Pancreas (tissue), 10 donors: ENCODE results near the gene GLCE. TPM values are rescaled to one million over a fixed set of nuclear protein-coding genes. Genes with fewer than 3 reads are reported as not detected.

Experiments used
- ATAC-seq, 4 donors: fragments of 200-7000 bp; cut with Tn5 transposase; one replicate each; pipeline versions ENCODE4 v1.8.0 to v1.9.1; 2020; ENCODE audit warnings: mild to moderate bottlenecking in 4 of 4, moderate library complexity in 4 of 4
- DNase-seq, 6 donors: peaks; one replicate each; pipeline ENCODE4 v3.0.0-alpha.2; 2020
- FAIRE-seq: peaks from 2 replicates; lab custom pipeline; 2012; peaks lifted over from hg19 to GRCh38; lab: Jason Lieb, UNC
- H3K27ac ChIP-seq, 4 donors: fragments of 200-600 bp; sonication (generic); 1 replicate in 3 of 4; 2 replicates in 1 of 4; pipeline versions ENCODE4 v1.5.0 to v1.8.0; 2020
- H3K27me3 ChIP-seq, 4 donors: fragments of 200-600 bp; one replicate each; pipeline ENCODE4 v1.8.0; 2021
- H3K36me3 ChIP-seq, 3 donors: fragments of 200-600 bp; sonication (generic) in 1 of 3; one replicate each; pipeline versions ENCODE4 v1.5.0 to v1.8.0; 2020 to 2021
- H3K4me1 ChIP-seq, 3 donors: fragments of 200-600 bp; one replicate each; pipeline ENCODE4 v1.8.0; 2021
- H3K4me3 ChIP-seq, 4 donors: fragments of 200-600 bp; sonication (generic) in 2 of 4; one replicate each; pipeline versions ENCODE4 v1.5.0 to v1.8.0; 2020 to 2021
- H3K9me3 ChIP-seq, 4 donors: fragments of 200-600 bp; one replicate each; pipeline ENCODE4 v1.8.0; 2021
- CTCF ChIP-seq, 4 donors: fragments of 200-600 bp; sonication (generic) in 3 of 4; IDR thresholded peaks; one replicate each; pipeline versions ENCODE4 v1.5.0 to v1.8.0; 2021; ENCODE audit warnings: antibody characterized with exemption in 4 of 4
- WGBS, 2 donors: extraction: QIAGEN DNeasy Blood & Tissue Kit; methylation state at CpG; one replicate each; pipeline ENCODE4 v1.1.7; 2013; 5-methylcytosine and 5-hydroxymethylcytosine counted together
- intact Hi-C, 3 donors: fragments of 100-400 bp; cut with DNase I; formaldehyde crosslinking; loops; one replicate each; pipeline versions ENCODE4 v1.11.1 to v1.14.2; 2022
- polyA plus RNA-seq, 2 donors: library from polyadenylated mRNA; stranded (reverse); fragments of 200-250 nt; gene quantifications; one replicate each; pipeline ENCODE4 v1.2.3, GENCODE V29; 2013
- total RNA-seq, 6 donors: library from RNA; stranded (reverse); fragmentation: NEBNext Ultra II Directional in 4 of 6; extraction: Animal tissue kit (Norgen Biotek cat#: 25700) in 4 of 6; gene quantifications; one replicate each; pipeline versions ENCODE4 v1.2.1 to v1.2.4, GENCODE V29; 2021 to 2023
- donor health status: healthy with polysubstance abuse.
- donor health status: DM: no; HTN: no; CAD: no; lungs with moderate emphysema.
- donor health status: DM: no; HTN: no; CAD: no.
- donor health status: control.
- donor health status: control.
- donor health status: Bipolar disorder and iron deficiency.
- donor health status: DM: yes; HTN: yes; CAD: no.
- donor health status: DM: no; HTN: no; CAD: no.
- donor health status: DM: no; HTN: no; CAD: no.
- donor health status: DM: yes; HTN: yes; CAD: no.

GLCE gene
- total and polyA plus RNA-seq, 8 donors = 2.7 to 10.8 (median 5.9) TPM

GRCh38 chr15:69253156-69253555 lies 92.7 kb downstream of the GLCE start:
- no peak overlapping the region for H3K4me3 ChIP-seq
- peak overlapping the region in 1 of 4 donors; percentile 2 for H3K27ac ChIP-seq
- no peak for FAIRE-seq
- TF ChIP-seq CTCF (IDR thresholded peaks at IDR 0.05) = no peak
- no peaks in the 10 kb centered on the region for H3K27me3 ChIP-seq
- H3K36me3 ChIP-seq = no peaks in the 10 kb centered on the region
- H3K9me3 ChIP-seq = no peaks in the 10 kb centered on the region
- DNase-seq = peak in 1 of 6 donors; percentile 11
- peaks cover 0 to 9% (median 0%) of the 10 kb centered on the region in 3 donors for H3K4me1 ChIP-seq
- intact Hi-C loops = no loop called here
- peak in 3 of 4 donors; percentile 29 to 69 (median 58) for ATAC-seq
- 37 to 43% methylated on average over 3 of the region's 3 CpGs for WGBS, 2 donors

GRCh38 chr15:69265347-69265955 lies 105.0 kb downstream of the GLCE start:
- Histone ChIP-seq H3K4me1 (no peaks in the 10 kb centered on the region), H3K4me3 (no peak overlapping the region), H3K9me3 (no peaks in the 10 kb centered on the region), H3K27ac (no peak overlapping the region), H3K36me3 (no peaks in the 10 kb centered on the region), H3K27me3 (no peaks in the 10 kb centered on the region)
- FAIRE-seq (peak; percentile 75), ATAC-seq (peak in 3 of 4 donors; percentile 53 to 64 (median 55)), DNase-seq (no peak)
- intact Hi-C loops = loop anchor here in 2 of 3 donors (5.0 kb wide), 1 partner anchor 208 kb away; no protein-coding TSS in a partner anchor
- TF ChIP-seq CTCF (IDR thresholded peaks at IDR 0.05) = peak in 3 of 4 donors; percentile 25 to 41 (median 32)
- WGBS, 2 donors = 26 to 31% methylated on average over 5 of the region's 5 CpGs

- no peak for TF ChIP-seq CTCF (IDR thresholded peaks at IDR 0.05)
- intact Hi-C loops = no loop called here
- no peak for FAIRE-seq
These were observed 110.8 kb downstream of the GLCE start for GRCh38 chr15:69271217-69271616.

GRCh38 chr15:69272139-69272538 lies 111.7 kb downstream of the GLCE start:
- TF ChIP-seq CTCF (IDR thresholded peaks at IDR 0.05) = no peak
- no peak for FAIRE-seq
- Histone ChIP-seq H3K9me3 (no peaks in the 10 kb centered on the region), H3K4me3 (no peak overlapping the region), H3K27me3 (no peaks in the 10 kb centered on the region), H3K4me1 (no peaks in the 10 kb centered on the region), H3K27ac (no peak overlapping the region), H3K36me3 (no peaks in the 10 kb centered on the region)
- intact Hi-C loops = no loop called here
- no peak for ATAC-seq
- WGBS, 2 donors = 74 to 78% methylated on average over 3 of the region's 3 CpGs
- DNase-seq = no peak

More at GRCh38 chr15:69271217-69271616, 110.8 kb downstream of the GLCE start:
- no peak overlapping the region for H3K4me3 ChIP-seq
- H3K36me3 ChIP-seq = no peaks in the 10 kb centered on the region
- ATAC-seq (no peak), DNase-seq (no peak)
- no peaks in the 10 kb centered on the region for H3K9me3 ChIP-seq
- no peaks in the 10 kb centered on the region for H3K27me3 ChIP-seq
- no peaks in the 10 kb centered on the region for H3K4me1 ChIP-seq
- no peak overlapping the region for H3K27ac ChIP-seq

GRCh38 chr15:69272891-69273290 lies 112.5 kb downstream of the GLCE start:
- no peak for TF ChIP-seq CTCF (IDR thresholded peaks at IDR 0.05)
- H3K4me3 ChIP-seq = no peak overlapping the region
- DNase-seq (no peak), FAIRE-seq (no peak), ATAC-seq (no peak)
- H3K4me1 ChIP-seq = no peaks in the 10 kb centered on the region
- H3K27me3 ChIP-seq = no peaks in the 10 kb centered on the region
- intact Hi-C loops = no loop called here
- H3K9me3 ChIP-seq = no peaks in the 10 kb centered on the region
- WGBS, 2 donors = 81 to 89% methylated on average over 6 of the region's 6 CpGs
- no peak overlapping the region for H3K27ac ChIP-seq
- H3K36me3 ChIP-seq = no peaks in the 10 kb centered on the region
